Activated T-helper 1 cell treated with anti-CD3 and anti-CD28 coated beads, Interleukin-2, amount 50 U/mL, for 16 hours (primary cell): ENCODE data around the gene NPY1R.

Experiments
- DNase-seq, 2 donors: peaks; one replicate each; pipeline ENCODE4 v3.0.0-alpha.2; 2020; ENCODE audit warnings: low read depth in 1 of 2, low spot score in 1 of 2

Gene NPY1R

DNA sequence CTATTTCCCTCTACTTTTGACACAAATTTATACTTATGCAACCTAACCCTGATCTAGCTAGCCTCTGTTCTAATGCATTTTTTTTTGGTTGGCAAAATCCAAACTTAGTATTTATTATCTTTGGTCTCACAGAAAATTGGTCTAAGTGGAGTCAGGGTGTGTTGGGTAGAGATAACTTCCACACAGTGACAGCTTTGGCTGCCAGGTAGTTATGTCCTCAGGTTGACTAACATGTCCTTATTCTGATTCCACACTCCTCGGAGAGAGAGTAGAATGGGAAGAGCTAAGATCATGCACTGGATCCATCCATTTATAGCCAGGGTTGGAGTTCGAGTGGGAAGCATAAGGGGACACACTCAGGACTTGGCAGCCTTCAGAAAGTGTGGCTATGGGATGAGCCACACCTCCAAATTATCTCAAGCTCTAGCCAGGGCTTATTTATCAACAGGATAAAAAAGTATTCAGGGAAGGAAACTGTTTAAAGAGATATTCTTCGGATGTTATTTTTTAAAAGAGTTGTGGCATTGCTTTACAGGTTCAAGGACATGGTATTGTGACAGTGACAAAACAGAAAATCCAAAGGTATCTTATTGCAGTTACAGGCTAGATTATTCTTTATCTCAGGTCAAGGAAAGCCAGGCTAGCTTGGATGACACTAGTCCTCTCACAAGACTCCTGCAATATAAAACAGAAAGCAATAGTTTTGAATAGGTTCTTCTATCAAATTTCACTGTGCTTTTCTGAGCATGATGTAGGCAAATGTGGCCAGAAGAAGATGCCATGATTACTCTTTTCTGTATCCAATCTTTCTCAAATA, 51.5 kb downstream of the NPY1R start:
- DNase-seq, result no peak

DNA sequence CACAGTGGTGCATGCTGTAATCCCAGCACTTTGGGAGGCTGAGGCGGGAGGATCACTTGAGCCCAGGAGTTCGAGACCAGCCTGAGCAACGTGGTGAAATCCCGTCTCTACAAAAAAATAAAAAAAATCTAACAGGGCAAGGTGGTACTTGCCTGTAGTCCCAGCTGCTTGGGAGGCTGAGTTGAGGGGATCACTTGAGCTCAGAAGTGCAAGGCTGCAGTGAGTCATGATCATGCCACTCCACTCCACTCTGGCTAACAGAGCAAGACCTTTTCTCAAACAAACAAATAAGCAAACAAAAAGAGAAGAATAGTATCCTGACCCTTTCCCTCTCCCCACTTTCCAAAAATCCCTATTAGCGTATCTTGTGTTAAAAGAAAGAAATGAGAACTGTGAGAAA, 52.7 kb downstream of the NPY1R start:
- no peak for DNase-seq

DNA sequence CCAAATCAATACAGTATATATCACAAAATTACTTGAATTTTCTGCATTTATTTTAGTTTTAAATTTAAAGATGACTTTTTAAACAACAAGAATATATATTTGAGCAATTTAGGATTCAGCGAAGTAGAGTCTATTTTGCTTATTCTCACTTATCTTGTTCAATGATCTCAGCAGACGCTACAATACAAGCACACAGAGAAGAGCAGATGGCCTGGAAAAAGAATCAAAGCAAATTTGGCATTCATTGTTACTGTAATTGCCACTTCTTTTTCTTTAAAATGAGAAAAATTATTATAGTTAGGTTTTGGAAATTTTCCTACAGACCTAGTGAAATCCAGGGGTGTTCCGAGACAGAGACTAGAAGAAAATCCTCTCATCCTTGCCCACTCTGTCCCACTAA, 57.5 kb downstream of the NPY1R start:
- no peak for DNase-seq
